Liver (tissue), 9 donors: Measurements from ENCODE around the gene ADAMTS7. TPM values are rescaled to one million over a fixed set of nuclear protein-coding genes. Genes with fewer than 3 reads are reported as not detected.

Experiments
- DNase-seq: peaks from one replicate; pipeline ENCODE4 v3.0.0-alpha.2; 2017; ENCODE audit warnings: low spot score
- H3K27ac ChIP-seq, 2 donors: one replicate each; pipeline ENCODE4 v1.7.0; 2013; ENCODE audit warnings: inconsistent platforms in 2 of 2, low read length in 2 of 2, control low read depth in 1 of 2, low read depth in 1 of 2, mild to moderate bottlenecking in 1 of 2
- H3K27me3 ChIP-seq, 4 donors: one replicate each; pipeline versions ENCODE4 v1.6.1 to v1.7.0; 2013; ENCODE audit warnings: low read length in 3 of 4, inconsistent platforms in 1 of 4, mild to moderate bottlenecking in 1 of 4, moderate library complexity in 1 of 4; ENCODE audit not compliant: control insufficient read depth in 4 of 4, insufficient read depth in 4 of 4
- H3K36me3 ChIP-seq, 4 donors: one replicate each; pipeline versions ENCODE4 v1.6.1 to v1.7.0; 2013; ENCODE audit warnings: low read length in 3 of 4, mild to moderate bottlenecking in 3 of 4, low read depth in 1 of 4, moderate library complexity in 1 of 4; ENCODE audit not compliant: control insufficient read depth in 4 of 4, insufficient read depth in 3 of 4
- H3K4me1 ChIP-seq, 4 donors: one replicate each; pipeline versions ENCODE4 v1.6.1 to v1.7.0; 2013; ENCODE audit warnings: low read length in 3 of 4, mild to moderate bottlenecking in 3 of 4, moderate library complexity in 1 of 4; ENCODE audit not compliant: control insufficient read depth in 4 of 4, insufficient read depth in 4 of 4
- H3K4me3 ChIP-seq, 3 donors: one replicate each; pipeline versions ENCODE4 v1.6.1 to v1.7.0; 2013; ENCODE audit warnings: low read length in 3 of 3, control low read depth in 1 of 3, low read depth in 1 of 3, mild to moderate bottlenecking in 1 of 3
- H3K9ac ChIP-seq, 2 donors: one replicate each; pipeline ENCODE4 v1.7.0; 2013; ENCODE audit warnings: low read length in 2 of 2, mild to moderate bottlenecking in 2 of 2, moderate library complexity in 2 of 2, control low read depth in 1 of 2, low read depth in 1 of 2
- H3K9me3 ChIP-seq, 4 donors: one replicate each; pipeline versions ENCODE4 v1.6.1 to v1.7.0; 2013; ENCODE audit warnings: low read length in 3 of 4; ENCODE audit not compliant: control insufficient read depth in 4 of 4
- ATF3 ChIP-seq: IDR thresholded peaks from 2 replicates; pipeline ENCODE4 v1.6.1; 2016; ENCODE audit warnings: antibody characterized with exemption
- CTCF ChIP-seq: fragments of 150-350 bp; IDR thresholded peaks from 2 replicates; pipeline ENCODE4 v1.5.1; 2017; ENCODE audit warnings: improper control_type of control experiment, low read depth, low read length; ENCODE audit not compliant: missing input control
- EGR1 ChIP-seq, 2 donors: IDR thresholded peaks; 2 replicates each; pipeline ENCODE4 v1.6.1; 2016 to 2018; ENCODE audit warnings: antibody characterized with exemption in 2 of 2, low read depth in 2 of 2
- FOXA1 ChIP-seq: IDR thresholded peaks from 2 replicates; pipeline ENCODE4 v1.6.1; 2016; ENCODE audit warnings: antibody characterized with exemption
- FOXA2 ChIP-seq: IDR thresholded peaks from 2 replicates; pipeline ENCODE4 v1.6.1; 2016; ENCODE audit warnings: antibody characterized with exemption
- HNF4A ChIP-seq, 2 donors: conservative IDR thresholded peaks; 2 replicates each; pipeline ENCODE4 v1.6.1; 2016; ENCODE audit warnings: antibody characterized with exemption in 2 of 2, mild to moderate bottlenecking in 2 of 2
- HNF4G ChIP-seq: IDR thresholded peaks from 2 replicates; pipeline ENCODE4 v1.6.1; 2016; ENCODE audit warnings: antibody characterized with exemption
- JUND ChIP-seq, 2 donors: IDR thresholded peaks; 2 replicates each; pipeline ENCODE4 v1.6.1; 2016; ENCODE audit warnings: antibody characterized with exemption in 2 of 2
- MAX ChIP-seq: IDR thresholded peaks from 2 replicates; pipeline ENCODE4 v1.6.1; 2016; ENCODE audit warnings: antibody characterized with exemption
- NR2F2 ChIP-seq: IDR thresholded peaks from 2 replicates; pipeline ENCODE4 v1.6.1; 2016; ENCODE audit warnings: antibody characterized with exemption
- RAD21 ChIP-seq, 2 donors: IDR thresholded peaks; 2 replicates each; pipeline ENCODE4 v1.6.1; 2016; ENCODE audit warnings: antibody characterized with exemption in 2 of 2, mild to moderate bottlenecking in 2 of 2
- REST ChIP-seq: IDR thresholded peaks from 2 replicates; pipeline ENCODE4 v1.6.1; 2016; ENCODE audit warnings: antibody characterized with exemption, mild to moderate bottlenecking
- RXRA ChIP-seq, 2 donors: IDR thresholded peaks; 2 replicates each; pipeline ENCODE4 v1.6.1; 2017 to 2018; ENCODE audit warnings: antibody characterized with exemption in 2 of 2, mild to moderate bottlenecking in 1 of 2
- TAF1 ChIP-seq: conservative IDR thresholded peaks from 2 replicates; pipeline ENCODE4 v1.6.1; 2016; ENCODE audit warnings: antibody characterized with exemption, mild to moderate bottlenecking
- ZBTB33 ChIP-seq: IDR thresholded peaks from 2 replicates; pipeline ENCODE4 v1.6.1; 2016; ENCODE audit warnings: antibody characterized with exemption
- WGBS: extraction: QIAGEN DNeasy Blood & Tissue Kit; methylation state at CpG from one replicate; pipeline ENCODE4 v1.1.7; 2013; 5-methylcytosine and 5-hydroxymethylcytosine counted together
- polyA plus RNA-seq, 2 donors: library from polyadenylated mRNA; stranded (reverse) in 1 of 2; unstranded in 1 of 2; fragments of 200-250 nt in 1 of 2; fragments of >200 nt in 1 of 2; fragmentation: Nextera tagmentation in 1 of 2; extraction: Ambion mirVana in 1 of 2; gene quantifications; one replicate each; pipeline versions ENCODE4 v1.2.1 to v1.2.3, GENCODE V29; 2013 to 2015
- total RNA-seq, 2 donors: library from RNA; depleted of rRNA; stranded (reverse); fragments of >200 nt; gene quantifications; one replicate each; pipeline ENCODE4 v1.2.3, GENCODE V29; 2014
- donor health status: healthy.
- donor health status: healthy.
- donor health status: healthy.
- donor health status: healthy.
- donor health status: healthy.

The ADAMTS7 gene
- total and polyA plus RNA-seq, 4 donors, result 0.13 to 2.4 (median 1.3) TPM

- DNase-seq, result no peak
- TF ChIP-seq REST, result no peak
- no peak for TF ChIP-seq HNF4G
- no peak for TF ChIP-seq NR2F2
- TF ChIP-seq ZBTB33, result no peak
- no peak for TF ChIP-seq ATF3
- TF ChIP-seq RAD21 (IDR thresholded peaks at IDR 0.05), result no peak
- TF ChIP-seq FOXA2, result no peak
- TF ChIP-seq CTCF, result no peak
- no peak for TF ChIP-seq MAX
- TF ChIP-seq FOXA1, result no peak
- no peak for TF ChIP-seq TAF1
- no peak for TF ChIP-seq EGR1 (IDR thresholded peaks at IDR 0.05; ENCODE audit: low read depth in 2 of 2)
- TF ChIP-seq JUND (IDR thresholded peaks at IDR 0.05), result no peak
- no peak for TF ChIP-seq RXRA (IDR thresholded peaks at IDR 0.05)
- TF ChIP-seq HNF4A (conservative IDR thresholded peaks at IDR 0.05), result no peak
- H3K27ac ChIP-seq, result no peak overlapping the region
- WGBS, result 83% methylated on average over 18 of the region's 18 CpGs
- H3K4me3 ChIP-seq, result no peak overlapping the region
- H3K9me3 ChIP-seq, result no peaks in the 10 kb centered on the region
- H3K9ac ChIP-seq, result no peak overlapping the region
- H3K4me1 ChIP-seq, result no peaks in the 10 kb centered on the region
- no peaks in the 10 kb centered on the region for H3K27me3 ChIP-seq
- H3K36me3 ChIP-seq, result no peaks in the 10 kb centered on the region
Measured at GRCh38 chr15:78768531-78769408, 42.5 kb downstream of the ADAMTS7 start.

GRCh38 chr15:78768096-78768495 lies 43.2 kb downstream of the ADAMTS7 start:
- no peak overlapping the region for H3K27ac ChIP-seq
- no peak overlapping the region for H3K4me3 ChIP-seq
- TF ChIP-seq RXRA (IDR thresholded peaks at IDR 0.05), result no peak
- H3K27me3 ChIP-seq, result no peaks in the 10 kb centered on the region
- no peaks in the 10 kb centered on the region for H3K36me3 ChIP-seq
- no peaks in the 10 kb centered on the region for H3K9me3 ChIP-seq
- no peaks in the 10 kb centered on the region for H3K4me1 ChIP-seq
- WGBS, result 78% methylated on average over 13 of the region's 13 CpGs
- DNase-seq, result no peak
- no peak overlapping the region for H3K9ac ChIP-seq
